Fibroblast of skin of left quadriceps (primary cell): ENCODE results near the gene FLT3.
"Not testable (repeated sequence)": the region's sequence is repeated elsewhere in the genome, so short reads cannot be mapped to it uniquely, and the experiment has no call there.

Source experiments
- DNase-seq, 2 experiments: peaks; one replicate each; pipeline ENCODE4 v3.0.0-alpha.2; 2013; ENCODE audit warnings: low read depth in 2 of 2

FLT3 gene

GRCh38 chr13:28099396-28100149 lies 803 bp downstream of the FLT3 start:
- no peak for DNase-seq

- DNase-seq = no peak
Measured at GRCh38 chr13:28097503-28097902, 2.9 kb downstream of the FLT3 start.

DNA sequence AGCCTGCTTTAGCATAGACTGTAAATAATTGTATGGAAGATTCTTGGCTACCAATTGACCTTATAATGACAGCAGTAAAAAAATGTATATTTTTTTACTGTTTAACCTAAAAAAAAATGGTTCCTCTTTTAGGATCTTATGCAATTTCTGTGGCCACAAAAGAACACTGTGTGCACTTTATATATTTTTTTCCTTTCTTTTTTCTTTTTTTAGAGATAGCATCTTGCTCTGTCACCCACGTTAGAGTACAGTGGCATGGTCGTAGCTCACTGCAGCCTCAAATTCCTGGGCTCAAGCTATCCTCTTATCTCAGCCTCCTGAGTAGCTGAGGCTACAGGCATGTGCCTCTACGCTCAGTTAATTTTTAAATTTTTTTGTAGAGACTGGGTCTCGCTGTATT lies 6.1 kb downstream of the FLT3 start:
- DNase-seq = no peak

GRCh38 chr13:28093881-28094280 lies 6.5 kb downstream of the FLT3 start:
- DNase-seq = no peak

DNA sequence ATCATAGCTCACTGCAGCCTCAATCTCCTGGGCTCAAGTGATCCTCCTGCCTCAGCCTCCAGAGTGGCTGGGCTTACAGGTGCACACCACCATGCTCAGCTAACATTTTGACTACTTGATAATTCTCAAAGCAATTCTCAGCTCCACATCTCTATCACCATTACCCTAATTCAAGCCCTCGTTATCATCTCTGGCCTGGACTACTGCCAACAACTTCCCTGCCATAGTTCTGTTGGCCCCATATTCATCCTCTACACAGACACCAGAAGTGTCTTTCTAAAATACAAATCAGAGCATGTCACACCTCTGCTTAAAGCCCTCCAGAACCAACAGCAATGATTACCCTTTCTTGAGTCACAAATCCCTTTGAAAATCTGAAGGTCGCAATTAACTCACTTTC lies 7.9 kb downstream of the FLT3 start:
- DNase-seq = no peak

DNA sequence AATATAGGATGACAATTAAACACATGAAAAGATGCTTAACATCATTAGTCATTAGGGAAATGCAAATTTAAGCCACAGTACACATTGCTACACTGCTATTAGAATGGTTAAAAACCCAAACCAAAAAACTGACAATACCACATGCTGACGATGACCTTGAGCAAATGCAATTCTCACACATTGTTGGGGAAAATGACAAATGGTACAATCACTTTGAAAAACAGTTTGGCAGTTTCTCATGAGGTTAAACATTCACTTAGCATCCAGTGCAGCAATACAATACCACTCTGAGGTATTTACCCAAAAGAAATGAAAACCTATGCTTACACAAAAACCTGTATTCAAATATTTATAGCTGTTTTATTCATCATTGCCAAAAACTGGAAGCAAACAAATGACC lies 11.3 kb downstream of the FLT3 start:
- DNase-seq = no peak

DNA sequence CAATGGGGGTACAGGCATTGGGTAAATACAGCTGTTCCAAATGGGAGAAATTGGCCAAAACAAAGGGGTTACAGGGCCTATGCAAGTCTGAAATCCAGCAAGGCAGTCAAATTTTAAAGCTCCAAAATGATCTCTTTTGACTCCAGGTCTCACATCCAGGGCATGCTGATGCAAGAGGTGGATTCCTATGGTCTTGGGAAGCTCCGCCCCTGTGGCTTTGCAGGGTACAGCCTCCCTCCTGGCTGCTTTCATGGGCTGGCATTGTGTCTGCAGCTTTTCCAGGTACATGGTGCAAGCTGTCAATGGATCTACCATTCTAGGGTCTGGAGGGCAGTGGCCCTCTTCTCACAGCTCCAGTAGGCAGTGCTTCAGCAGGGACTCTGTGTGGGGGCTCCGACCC lies 22.6 kb downstream of the FLT3 start:
- not testable (repeated sequence) for DNase-seq

- no peak for DNase-seq
Measured at GRCh38 chr13:28077231-28077630, 23.1 kb downstream of the FLT3 start.

DNA sequence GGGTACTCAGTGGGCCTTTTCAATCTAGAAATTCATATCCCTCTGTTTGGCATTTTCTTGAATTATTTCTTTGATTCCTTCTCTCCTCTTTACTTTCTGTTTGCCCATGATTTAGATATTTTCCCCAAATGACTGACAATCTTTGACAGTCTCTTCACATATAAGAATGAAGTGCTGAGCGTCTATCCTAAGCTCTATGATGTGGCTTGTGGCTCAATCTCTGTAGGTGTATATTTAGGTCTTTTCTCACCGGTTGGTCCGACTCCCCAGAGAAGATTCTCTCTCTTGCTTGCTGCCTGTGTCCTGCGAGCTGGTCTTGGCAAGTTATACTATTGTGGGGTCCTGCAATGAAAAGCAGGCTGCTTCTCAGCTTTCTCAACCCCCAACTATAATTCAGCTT lies 29.0 kb downstream of the FLT3 start:
- no peak for DNase-seq

GRCh38 chr13:28067491-28067890 lies 32.9 kb downstream of the FLT3 start:
- DNase-seq = no peak

GRCh38 chr13:28058866-28059613 lies 41.3 kb downstream of the FLT3 start:
- DNase-seq = no peak

- no peak for DNase-seq
Measured at GRCh38 chr13:28056970-28057712, 43.2 kb downstream of the FLT3 start.

DNA sequence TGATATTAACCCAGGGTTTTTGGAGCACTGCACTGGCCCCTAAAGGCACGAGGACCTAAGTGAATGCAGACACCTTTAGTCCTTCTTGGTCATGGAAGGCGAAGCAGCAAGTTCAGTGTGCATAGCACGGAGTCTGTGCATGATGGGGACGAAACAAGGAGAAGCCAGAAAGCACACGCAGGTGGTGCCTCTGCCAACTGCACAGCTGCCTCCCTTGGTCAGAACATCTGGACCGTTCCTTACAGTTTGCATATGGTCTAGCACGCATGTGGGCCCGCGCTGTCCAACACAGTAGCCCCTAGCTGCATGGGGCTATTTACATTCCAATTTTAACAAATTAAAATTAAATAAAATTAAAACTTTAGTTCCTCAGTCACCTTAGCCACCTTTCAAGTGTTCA lies 44.0 kb downstream of the FLT3 start:
- no peak for DNase-seq

DNA sequence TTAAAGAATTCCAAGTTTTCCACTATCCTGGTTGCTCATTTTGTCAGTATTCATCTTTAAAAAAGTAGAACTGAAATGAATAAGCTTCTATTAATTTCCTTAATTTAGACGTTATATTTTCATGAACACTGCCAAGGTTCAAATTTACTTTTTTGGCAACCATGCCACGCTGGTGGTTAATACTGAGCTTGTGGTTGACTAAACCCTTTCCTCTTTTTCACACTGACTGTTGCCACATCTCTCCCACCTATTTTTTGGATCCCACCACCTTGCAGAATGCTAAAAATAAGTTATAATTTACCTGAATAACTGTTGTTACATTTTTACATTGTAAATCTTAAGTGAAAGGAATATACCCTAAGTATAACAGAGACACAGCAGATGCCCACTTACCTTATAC lies 45.0 kb downstream of the FLT3 start:
- DNase-seq = no peak

DNA sequence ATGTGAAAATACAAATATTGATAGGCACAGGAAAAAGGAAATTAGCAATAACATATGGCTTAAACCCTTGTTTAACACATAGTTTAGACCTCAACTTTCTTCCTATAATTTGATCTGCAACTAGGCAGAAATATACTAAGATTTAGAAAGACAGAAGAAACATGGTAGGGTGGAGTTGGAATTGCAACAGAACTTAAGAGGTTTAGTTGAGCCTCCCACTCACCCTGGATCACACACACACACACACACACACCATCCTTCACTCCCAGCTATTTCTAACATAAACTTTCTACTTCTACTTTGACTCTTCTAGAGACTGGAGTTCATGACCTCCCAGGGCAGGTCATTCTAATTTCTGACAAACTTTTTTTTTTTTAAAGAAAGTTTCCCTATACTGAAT lies 47.4 kb downstream of the FLT3 start:
- no peak for DNase-seq

DNA sequence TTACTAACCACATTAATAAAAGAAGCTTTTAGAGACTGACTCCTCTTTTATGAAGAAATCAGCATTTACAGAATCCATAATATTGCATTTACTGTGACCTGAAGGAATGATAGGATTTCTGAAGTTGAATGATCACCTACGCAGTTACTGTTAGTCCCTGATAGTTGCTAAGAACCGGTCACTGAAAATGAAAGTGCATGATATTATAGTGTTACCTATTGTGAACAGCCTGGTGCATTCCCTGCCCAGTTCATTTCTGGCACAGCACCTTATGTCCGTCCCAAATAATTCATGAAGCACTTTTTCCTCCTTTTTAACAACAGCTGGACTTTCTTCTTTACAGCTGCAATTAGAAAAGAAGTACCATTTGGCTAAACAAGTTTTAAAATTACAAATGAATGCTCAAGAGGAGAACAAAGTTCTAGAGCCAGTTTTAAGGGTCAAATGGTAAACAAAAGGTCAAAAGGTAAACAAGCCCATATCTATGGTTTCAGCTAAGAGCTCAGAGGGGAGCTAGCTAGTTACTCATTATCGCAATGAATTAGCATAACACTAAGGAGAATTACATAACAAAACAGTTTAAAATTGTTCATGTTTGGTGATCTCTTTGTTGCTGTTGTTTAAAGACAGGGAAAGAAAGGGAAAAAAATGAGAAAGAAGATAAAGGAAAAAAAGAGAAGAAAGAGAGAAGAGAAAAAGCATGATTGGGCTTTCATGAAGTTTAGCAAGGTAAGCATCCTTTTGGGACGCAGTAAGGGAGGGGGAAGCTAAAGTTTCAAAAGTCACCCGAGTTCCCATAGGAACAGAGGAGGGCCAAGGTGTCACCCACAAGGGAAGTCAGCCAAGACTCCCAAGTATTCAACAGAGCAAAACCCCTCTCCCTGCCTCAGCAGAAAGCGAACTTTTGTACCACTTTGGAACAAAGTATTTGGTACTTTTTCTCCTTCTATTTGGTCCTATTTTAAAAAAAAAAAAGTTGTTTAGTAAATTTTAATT lies 50.2 kb downstream of the FLT3 start:
- no peak for DNase-seq

- DNase-seq = no peak
Measured at GRCh38 chr13:28049215-28049614, 51.2 kb downstream of the FLT3 start.

- no peak for DNase-seq
Measured at GRCh38 chr13:28048768-28049167, 51.6 kb downstream of the FLT3 start.

DNA sequence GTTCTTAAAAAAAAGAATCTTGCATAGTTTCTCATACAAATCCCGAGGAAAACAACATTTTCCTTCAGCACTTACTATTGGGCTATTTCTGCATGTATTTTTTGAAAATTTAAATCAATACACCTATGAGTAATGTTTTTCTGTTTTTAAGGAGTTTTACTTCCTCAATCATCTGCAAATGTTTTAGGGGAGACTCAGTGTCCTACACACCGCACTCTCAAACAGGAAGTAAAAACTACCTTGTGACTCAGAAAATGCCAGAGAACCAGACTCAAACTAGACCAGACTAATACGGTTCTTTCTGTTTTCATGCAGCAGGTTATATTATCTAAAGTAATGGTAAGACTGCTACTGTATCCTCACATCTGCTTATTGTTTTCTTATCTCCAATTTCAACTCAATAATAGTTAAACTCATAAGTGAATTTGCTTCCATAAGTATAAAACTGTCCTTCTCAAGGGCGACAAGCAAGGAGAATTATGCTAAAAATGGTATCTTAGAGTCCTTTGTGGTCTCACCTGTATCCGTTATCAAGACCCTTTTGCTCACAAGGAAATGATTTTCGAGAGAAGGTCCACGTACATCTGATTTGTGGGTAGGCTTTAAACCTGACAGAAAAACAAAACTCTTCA lies 52.5 kb downstream of the FLT3 start:
- DNase-seq = no peak

GRCh38 chr13:28046981-28047380 lies 53.4 kb downstream of the FLT3 start:
- peak; percentile 60 to 62 for DNase-seq

- no peak for DNase-seq
Measured at GRCh38 chr13:28045861-28046260, 54.5 kb downstream of the FLT3 start.
